CD14-positive monocyte (primary cell): ENCODE data around the gene TSHZ2. TPM values are rescaled to one million over a fixed set of nuclear protein-coding genes. Genes with fewer than 3 reads are reported as not detected.

ENCODE experiments used
- DNase-seq, 3 donors: peaks; one replicate each; pipeline ENCODE4 v3.0.0-alpha.2; 2011 to 2022
- H2AFZ ChIP-seq: 2 replicates; pipeline ENCODE4 v1.6.0; 2012; ENCODE audit warnings: mild to moderate bottlenecking, low read depth, low read length, inconsistent platforms; ENCODE audit not compliant: insufficient read depth, poor library complexity, severe bottlenecking
- H3K27ac ChIP-seq, 2 donors: 1 replicate in 1 of 2; 2 replicates in 1 of 2; pipeline ENCODE4 v1.5.1; 2012 to 2013; ENCODE audit warnings: low read length in 2 of 2, control low read depth in 1 of 2, inconsistent platforms in 1 of 2, low read depth in 1 of 2, mild to moderate bottlenecking in 1 of 2
- H3K27me3 ChIP-seq, 2 donors: one replicate each; pipeline versions ENCODE4 v1.6.0 to v1.6.1; 2011 to 2013; ENCODE audit warnings: low read length in 2 of 2; ENCODE audit not compliant: control insufficient read depth in 2 of 2, insufficient read depth in 2 of 2
- H3K36me3 ChIP-seq, 2 donors: replicated peaks in 1 of 2; 1 replicate in 1 of 2; 2 replicates in 1 of 2; pipeline versions ENCODE4 v1.5.1 to v1.6.1; 2012 to 2013; ENCODE audit warnings: low read length in 2 of 2, control low read depth in 1 of 2, inconsistent platforms in 1 of 2, mild to moderate bottlenecking in 1 of 2; ENCODE audit not compliant: insufficient read depth in 2 of 2, control insufficient read depth in 1 of 2
- H3K4me1 ChIP-seq, 2 donors: 1 replicate in 1 of 2; 2 replicates in 1 of 2; pipeline versions ENCODE4 v1.5.1 to v1.6.1; 2012 to 2013; ENCODE audit warnings: low read length in 2 of 2, control low read depth in 1 of 2, inconsistent platforms in 1 of 2, mild to moderate bottlenecking in 1 of 2, moderate library complexity in 1 of 2; ENCODE audit not compliant: insufficient read depth in 2 of 2, control insufficient read depth in 1 of 2
- H3K4me2 ChIP-seq: replicated peaks from 2 replicates; pipeline ENCODE3; 2012; ENCODE audit warnings: low read length, moderate library complexity, mild to moderate bottlenecking; ENCODE audit not compliant: poor library complexity, severe bottlenecking; ENCODE audit errors: extremely low read depth
- H3K4me3 ChIP-seq, 3 experiments: fragments of 200-600 bp in 1 of 3; sonication (generic) in 1 of 3; replicated peaks in 1 of 3; 1 replicate in 2 of 3; 2 replicates in 1 of 3; pipeline ENCODE4 v1.5.1; 2011 to 2013; ENCODE audit warnings: low read length in 3 of 3, mild to moderate bottlenecking in 3 of 3, control low read depth in 2 of 3, low read depth in 2 of 3, inconsistent platforms in 1 of 3, moderate library complexity in 1 of 3
- H3K79me2 ChIP-seq: 2 replicates; pipeline ENCODE4 v1.6.0; 2012; ENCODE audit warnings: mild to moderate bottlenecking, control low read depth, inconsistent platforms, low read length, moderate library complexity; ENCODE audit not compliant: insufficient read depth
- H3K9ac ChIP-seq: 2 replicates; pipeline ENCODE4 v1.6.0; 2017; ENCODE audit warnings: low read length, mild to moderate bottlenecking; ENCODE audit not compliant: insufficient read depth, poor library complexity, severe bottlenecking
- H3K9me3 ChIP-seq, 2 donors: replicated peaks in 1 of 2; 1 replicate in 1 of 2; 2 replicates in 1 of 2; pipeline versions ENCODE4 v1.5.1 to v1.6.1; 2012 to 2013; ENCODE audit warnings: low read length in 2 of 2, control low read depth in 1 of 2; ENCODE audit not compliant: control insufficient read depth in 1 of 2, insufficient read depth in 1 of 2
- H4K20me1 ChIP-seq: 2 replicates; pipeline ENCODE4 v1.6.0; 2012; ENCODE audit warnings: mild to moderate bottlenecking, low read length, control low read depth, moderate library complexity; ENCODE audit not compliant: insufficient read depth
- H3K27ac Mint-ChIP-seq, 7 donors: one replicate each; pipeline ENCODE4 v1.8.0; 2020; ENCODE audit warnings: mild to moderate bottlenecking in 7 of 7, mixed read lengths in 7 of 7, moderate library complexity in 6 of 7, inconsistent platforms in 2 of 7
- H3K27me3 Mint-ChIP-seq, 3 donors: one replicate each; pipeline ENCODE4 v1.8.0; 2021 to 2022; ENCODE audit warnings: low read depth in 3 of 3, mild to moderate bottlenecking in 3 of 3, mixed read lengths in 3 of 3, moderate library complexity in 3 of 3, inconsistent platforms in 1 of 3
- H3K36me3 Mint-ChIP-seq, 2 donors: one replicate each; pipeline ENCODE4 v1.8.0; 2020; ENCODE audit warnings: mixed read lengths in 2 of 2, inconsistent platforms in 1 of 2, mild to moderate bottlenecking in 1 of 2
- H3K4me1 Mint-ChIP-seq: one replicate; pipeline ENCODE4 v1.8.0; 2020; ENCODE audit warnings: mild to moderate bottlenecking, mixed read lengths
- H3K4me3 Mint-ChIP-seq, 2 donors: one replicate each; pipeline ENCODE4 v1.8.0; 2020; ENCODE audit warnings: mild to moderate bottlenecking in 2 of 2, mixed read lengths in 2 of 2, moderate library complexity in 1 of 2
- H3K9me3 Mint-ChIP-seq, 7 donors: one replicate each; pipeline ENCODE4 v1.8.0; 2020 to 2022; ENCODE audit warnings: mixed read lengths in 7 of 7, mild to moderate bottlenecking in 6 of 7, moderate library complexity in 6 of 7, inconsistent platforms in 2 of 7
- CTCF ChIP-seq: fragments of 200-600 bp; IDR thresholded peaks from one replicate; pipeline ENCODE4 v1.8.0; 2022; ENCODE audit warnings: antibody characterized with exemption, mild to moderate bottlenecking
- WGBS: methylation state at CpG from one replicate; pipeline ENCODE4 v1.1.5; 2013; ENCODE audit warnings: missing lambda C conversion rate; ENCODE audit not compliant: insufficient coverage; 5-methylcytosine and 5-hydroxymethylcytosine counted together
- intact Hi-C, 2 donors: fragments of 100-400 bp; cut with micrococcal nuclease; formaldehyde crosslinking; loops; one replicate each; pipeline versions ENCODE4 v1.15.0 to v1.15.1; 2023
- polyA plus RNA-seq, 3 donors: library from polyadenylated mRNA; depleted of rRNA in 1 of 3; unstranded in 2 of 3; stranded (reverse) in 1 of 3; fragments of 300-500 nt in 2 of 3; fragments of >200 nt in 1 of 3; fragmentation: Illumina TruSeq in 2 of 3; gene quantifications; 1 replicate in 2 of 3; 2 replicates in 1 of 3; pipeline ENCODE4 v1.2.3, GENCODE V29; 2012 to 2021

The TSHZ2 gene
- polyA plus RNA-seq, 3 donors = not detected

GRCh38 chr20:52981051-52981450 is 8.9 kb downstream of the TSHZ2 start:
- 78% methylated on average over 4 of the region's 8 CpGs for WGBS
- Mint-ChIP-seq H3K27ac (no peak overlapping the region), H3K36me3 (no peaks in the 10 kb centered on the region), H3K4me1 (no peaks in the 10 kb centered on the region), H3K4me3 (no peak overlapping the region), H3K27me3 (peaks cover 5 to 10% (median 7%) of the 10 kb centered on the region in 3 donors), H3K9me3 (peaks cover 0 to 4% (median 0%) of the 10 kb centered on the region in 7 donors)
- Histone ChIP-seq H3K79me2 (no peaks in the 10 kb centered on the region), H4K20me1 (no peaks in the 10 kb centered on the region), H3K9me3 (no peaks in the 10 kb centered on the region), H3K36me3 (no peaks in the 10 kb centered on the region), H3K4me3 (no peak overlapping the region), H3K27me3 (no peaks in the 10 kb centered on the region), H2AFZ (no peak overlapping the region), H3K4me1 (no peaks in the 10 kb centered on the region), H3K27ac (no peak overlapping the region), H3K9ac (no peak overlapping the region), H3K4me2 (no peak overlapping the region)
- no peak for DNase-seq
- no peak for TF ChIP-seq CTCF
- intact Hi-C loops = no loop called here

GRCh38 chr20:52983726-52984450 is 11.7 kb downstream of the TSHZ2 start:
- 53% methylated on average over 12 of the region's 22 CpGs for WGBS
- DNase-seq = no peak
- H3K4me3 ChIP-seq = no peak overlapping the region
- no peak overlapping the region for H3K9ac ChIP-seq
- H3K79me2 ChIP-seq = no peaks in the 10 kb centered on the region
- no peak overlapping the region for H2AFZ ChIP-seq
- no peaks in the 10 kb centered on the region for H3K27me3 ChIP-seq
- H3K4me2 ChIP-seq = no peak overlapping the region
- no peaks in the 10 kb centered on the region for H4K20me1 ChIP-seq
- no peaks in the 10 kb centered on the region for H3K9me3 ChIP-seq
- Mint-ChIP-seq H3K27ac (no peak overlapping the region), H3K4me1 (no peaks in the 10 kb centered on the region), H3K36me3 (no peaks in the 10 kb centered on the region), H3K27me3 (peaks cover 3 to 5% (median 4%) of the 10 kb centered on the region in 3 donors), H3K9me3 (peaks cover 0 to 4% (median 0%) of the 10 kb centered on the region in 7 donors), H3K4me3 (no peak overlapping the region)
- intact Hi-C loops = no loop called here
- no peaks in the 10 kb centered on the region for H3K4me1 ChIP-seq
- no peak for TF ChIP-seq CTCF
- no peaks in the 10 kb centered on the region for H3K36me3 ChIP-seq
- H3K27ac ChIP-seq = no peak overlapping the region
